Natural killer cell treated with Interleukin-12 subunit alpha and Interleukin-12 subunit beta and Interleukin-15 and Interleukin-18, amount 100 ng/mL, for 72 hours (primary cell): Measurements from ENCODE around the gene UBE2QL1. TPM values are rescaled to one million over a fixed set of nuclear protein-coding genes. Genes with fewer than 3 reads are reported as not detected.

Experiments
- ATAC-seq, 2 donors: fragments of 150-1000 bp; cut with Tn5 transposase in 1 of 2; sonication (Bioruptor Pico), chemical (Tn5 transposase) in 1 of 2; 2 replicates each; pipeline ENCODE4 v1.10.0; 2021
- DNase-seq: peaks from one replicate; pipeline ENCODE4 v3.0.0; 2022; ENCODE audit warnings: low spot score
- H3K27ac Mint-ChIP-seq, 2 donors: 1 replicate in 1 of 2; 2 replicates in 1 of 2; pipeline ENCODE4 v1.8.0; 2022; ENCODE audit warnings: mixed read lengths in 2 of 2, mild to moderate bottlenecking in 1 of 2, moderate library complexity in 1 of 2
- H3K27me3 Mint-ChIP-seq, 2 donors: 1 replicate in 1 of 2; 2 replicates in 1 of 2; pipeline ENCODE4 v1.8.0; 2022; ENCODE audit warnings: mixed read lengths in 2 of 2
- H3K36me3 Mint-ChIP-seq: one replicate; pipeline ENCODE4 v1.8.0; 2022; ENCODE audit warnings: mixed read lengths
- H3K4me1 Mint-ChIP-seq, 2 donors: 1 replicate in 1 of 2; 2 replicates in 1 of 2; pipeline ENCODE4 v1.8.0; 2022; ENCODE audit warnings: low read depth in 2 of 2, mixed read lengths in 2 of 2, mild to moderate bottlenecking in 1 of 2
- H3K4me3 Mint-ChIP-seq: one replicate; pipeline ENCODE4 v1.8.0; 2022; ENCODE audit warnings: mixed read lengths
- H3K9me3 Mint-ChIP-seq: 2 replicates; pipeline ENCODE4 v1.8.0; 2022; ENCODE audit warnings: mixed read lengths
- total RNA-seq, 2 donors: library from RNA; stranded (reverse); gene quantifications; one replicate each; pipeline ENCODE4 v1.2.3, GENCODE V29; 2022

Gene UBE2QL1
- total RNA-seq, 2 donors from 2014 or later = not detected

DNA sequence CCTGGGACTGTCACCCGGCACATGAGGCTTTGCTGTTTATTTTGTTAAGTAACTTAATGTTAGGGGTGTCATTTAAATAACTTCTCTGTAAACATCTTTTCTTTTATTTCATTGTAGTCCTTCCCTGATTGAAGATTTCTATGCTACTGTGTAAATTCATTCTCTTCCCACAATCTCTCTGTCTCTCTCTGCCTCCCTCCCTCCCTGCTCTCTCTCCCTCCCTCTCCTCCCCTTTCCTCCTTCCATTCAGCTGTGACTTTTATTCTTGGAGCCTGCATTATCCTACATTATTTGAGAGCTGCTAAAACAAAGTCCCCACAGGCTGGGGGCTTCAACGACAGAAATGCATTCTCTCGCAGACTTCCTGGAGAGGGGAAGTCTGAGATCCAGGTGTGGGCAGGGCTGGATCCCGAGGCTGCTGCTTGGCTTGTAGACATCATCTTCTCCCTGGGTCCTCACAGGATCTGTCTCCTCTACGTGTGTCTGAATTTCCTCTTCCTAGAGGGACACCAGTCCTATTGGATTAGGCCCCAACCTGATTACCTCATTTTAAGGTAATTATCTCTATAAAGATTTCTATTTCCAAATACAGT lies 18.4 kb downstream of the UBE2QL1 start:
- Mint-ChIP-seq H3K4me3 (no peak overlapping the region), H3K9me3 (no peaks in the 10 kb centered on the region), H3K36me3 (no peaks in the 10 kb centered on the region), H3K27me3 (peaks cover 7 to 14% of the 10 kb centered on the region in 2 donors), H3K4me1 (no peaks in the 10 kb centered on the region), H3K27ac (no peak overlapping the region)
- DNase-seq (no peak), ATAC-seq (no peak)

DNA sequence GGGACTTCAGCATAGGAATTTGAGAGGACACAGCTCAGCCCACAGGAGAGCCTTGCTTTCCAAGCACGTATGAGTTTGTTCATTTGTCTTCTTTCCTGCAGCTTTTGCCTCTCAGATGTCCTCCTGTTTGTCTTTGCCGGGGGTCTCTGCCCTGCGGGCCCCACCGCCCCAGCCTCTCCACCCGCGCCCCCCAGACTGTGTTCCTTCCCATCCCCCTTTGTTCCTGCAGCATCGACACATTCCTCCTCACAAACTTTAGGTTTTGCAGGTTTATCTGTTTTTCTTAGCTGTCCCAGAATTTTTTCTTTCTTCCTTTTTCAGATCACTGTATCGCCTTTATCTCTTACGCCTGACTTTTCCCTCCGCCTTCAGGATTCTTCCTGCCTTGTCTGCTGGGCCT lies 18.9 kb downstream of the UBE2QL1 start:
- H3K36me3 Mint-ChIP-seq = no peaks in the 10 kb centered on the region
- no peaks in the 10 kb centered on the region for H3K4me1 Mint-ChIP-seq
- DNase-seq (no peak), ATAC-seq (no peak)
- no peaks in the 10 kb centered on the region for H3K9me3 Mint-ChIP-seq
- peaks cover 8 to 19% of the 10 kb centered on the region in 2 donors for H3K27me3 Mint-ChIP-seq
- H3K27ac Mint-ChIP-seq = no peak overlapping the region
- H3K4me3 Mint-ChIP-seq = no peak overlapping the region

DNA sequence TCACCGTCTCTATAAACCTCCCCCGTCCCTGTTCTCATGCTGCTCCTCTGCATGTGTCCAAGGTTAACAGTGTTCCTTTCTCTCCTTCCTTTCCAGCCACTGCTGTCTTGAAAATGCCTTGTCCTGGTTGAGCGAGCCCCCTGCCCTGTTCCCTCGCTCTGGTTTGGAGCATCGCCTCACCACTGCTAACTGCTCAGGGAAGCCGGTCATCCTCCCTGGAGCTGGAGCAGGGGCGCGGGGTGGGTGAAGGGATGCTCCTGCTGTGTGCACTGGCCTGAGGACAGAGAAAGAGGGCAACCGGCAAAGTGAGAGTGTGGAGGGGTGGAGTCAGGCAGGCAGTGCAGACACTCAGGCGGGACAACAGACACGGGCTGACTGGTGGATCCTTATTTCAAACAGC lies 19.4 kb downstream of the UBE2QL1 start:
- Mint-ChIP-seq H3K4me1 (no peaks in the 10 kb centered on the region), H3K9me3 (no peaks in the 10 kb centered on the region), H3K27me3 (peaks cover 13 to 24% of the 10 kb centered on the region in 2 donors), H3K36me3 (no peaks in the 10 kb centered on the region), H3K4me3 (no peak overlapping the region), H3K27ac (no peak overlapping the region)
- ATAC-seq (no peak), DNase-seq (no peak)

DNA sequence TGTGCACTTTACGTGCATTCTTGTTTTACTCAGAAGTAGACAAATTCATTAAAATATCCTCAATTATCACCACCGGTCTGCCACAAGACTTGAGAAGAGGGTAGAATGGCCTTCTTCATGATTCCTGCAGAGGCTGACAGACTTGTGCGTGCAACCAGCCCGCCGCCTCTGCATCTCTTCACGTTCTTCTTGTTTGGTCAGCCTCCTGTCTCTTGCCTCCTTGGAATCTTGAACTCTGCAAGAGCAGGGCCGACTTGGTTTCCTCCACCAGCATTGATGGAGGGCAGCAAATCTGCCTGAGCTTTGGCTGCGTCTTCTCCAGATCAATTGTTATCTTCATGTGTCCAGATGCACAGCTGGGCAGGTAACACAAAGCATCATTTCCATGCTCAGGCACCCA lies 20.2 kb downstream of the UBE2QL1 start:
- Mint-ChIP-seq H3K9me3 (no peaks in the 10 kb centered on the region), H3K36me3 (no peaks in the 10 kb centered on the region), H3K27me3 (peaks cover 13 to 27% of the 10 kb centered on the region in 2 donors), H3K4me3 (no peak overlapping the region), H3K27ac (no peak overlapping the region), H3K4me1 (no peaks in the 10 kb centered on the region)
- ATAC-seq = no peak
- no peak for DNase-seq

DNA sequence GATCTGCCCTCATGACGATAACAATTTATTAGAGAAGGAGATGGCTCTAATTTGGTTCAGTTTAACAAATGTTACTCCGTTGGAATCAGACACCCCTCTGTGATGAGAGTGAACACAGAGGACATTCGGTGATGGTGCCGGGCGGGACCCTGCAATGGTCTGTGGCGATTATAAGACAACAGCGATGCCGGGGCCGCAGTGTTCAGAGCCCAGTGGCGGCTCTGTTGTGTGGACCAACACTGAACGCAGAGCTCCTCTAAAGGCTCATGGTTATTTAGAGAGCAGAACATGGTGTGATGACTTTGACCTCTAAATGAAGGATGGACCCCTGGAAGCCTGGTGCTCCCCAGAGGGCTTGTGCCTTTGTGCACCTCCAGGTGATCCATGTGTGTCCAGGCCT lies 21.2 kb downstream of the UBE2QL1 start:
- H3K4me3 Mint-ChIP-seq = no peak overlapping the region
- H3K36me3 Mint-ChIP-seq = no peaks in the 10 kb centered on the region
- no peak overlapping the region for H3K27ac Mint-ChIP-seq
- DNase-seq (no peak), ATAC-seq (no peak)
- H3K9me3 Mint-ChIP-seq = no peaks in the 10 kb centered on the region
- peaks cover 13 to 27% of the 10 kb centered on the region in 2 donors for H3K27me3 Mint-ChIP-seq
- H3K4me1 Mint-ChIP-seq = no peaks in the 10 kb centered on the region

DNA sequence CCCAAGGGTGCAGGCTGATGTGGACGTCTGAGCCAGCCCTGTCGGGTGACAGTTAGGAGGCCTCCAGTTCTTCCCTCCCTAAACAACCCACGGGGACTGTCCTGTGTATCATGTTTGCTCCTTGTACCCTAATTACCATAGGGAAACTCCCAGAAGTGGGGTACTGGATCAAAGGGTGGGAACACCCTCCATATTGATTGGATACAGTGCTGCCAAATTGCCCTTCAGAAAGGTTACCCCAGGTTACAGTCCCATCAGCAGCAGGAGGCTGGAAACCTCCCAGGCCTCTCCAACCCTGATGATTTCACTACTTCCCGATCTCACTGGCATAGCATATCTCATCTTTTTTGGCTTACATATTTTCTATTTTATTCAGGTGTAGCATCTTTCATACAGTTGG lies 22.0 kb downstream of the UBE2QL1 start:
- ATAC-seq (no peak), DNase-seq (no peak)
- Mint-ChIP-seq H3K4me1 (no peaks in the 10 kb centered on the region), H3K4me3 (no peak overlapping the region), H3K9me3 (no peaks in the 10 kb centered on the region), H3K36me3 (no peaks in the 10 kb centered on the region), H3K27me3 (peaks cover 13 to 27% of the 10 kb centered on the region in 2 donors), H3K27ac (no peak overlapping the region)

DNA sequence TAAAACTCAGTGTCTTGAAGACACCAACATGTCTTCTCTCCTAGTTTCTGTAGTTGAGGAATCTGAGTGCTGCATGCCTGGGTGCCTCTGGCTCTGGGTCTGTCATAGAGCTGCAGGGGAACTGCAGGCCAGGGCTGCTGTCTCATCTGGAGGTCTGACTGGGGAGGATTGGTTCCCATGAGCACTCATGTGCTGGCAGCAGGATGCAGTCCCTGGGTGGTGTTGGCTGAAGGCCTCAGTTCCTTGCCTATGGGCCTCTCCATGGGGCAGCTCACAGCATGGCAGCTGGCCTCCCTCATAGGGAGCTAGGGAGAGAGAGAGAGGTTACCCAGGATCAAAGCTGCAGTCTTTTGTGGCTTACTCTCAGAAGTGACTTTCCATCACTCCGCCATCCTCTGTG lies 22.6 kb downstream of the UBE2QL1 start:
- no peak overlapping the region for H3K27ac Mint-ChIP-seq
- ATAC-seq = peak in 1 of 2 donors; percentile 11
- no peaks in the 10 kb centered on the region for H3K9me3 Mint-ChIP-seq
- H3K4me1 Mint-ChIP-seq = no peaks in the 10 kb centered on the region
- no peak overlapping the region for H3K4me3 Mint-ChIP-seq
- DNase-seq = no peak
- H3K27me3 Mint-ChIP-seq = peaks cover 13 to 27% of the 10 kb centered on the region in 2 donors
- H3K36me3 Mint-ChIP-seq = no peaks in the 10 kb centered on the region

DNA sequence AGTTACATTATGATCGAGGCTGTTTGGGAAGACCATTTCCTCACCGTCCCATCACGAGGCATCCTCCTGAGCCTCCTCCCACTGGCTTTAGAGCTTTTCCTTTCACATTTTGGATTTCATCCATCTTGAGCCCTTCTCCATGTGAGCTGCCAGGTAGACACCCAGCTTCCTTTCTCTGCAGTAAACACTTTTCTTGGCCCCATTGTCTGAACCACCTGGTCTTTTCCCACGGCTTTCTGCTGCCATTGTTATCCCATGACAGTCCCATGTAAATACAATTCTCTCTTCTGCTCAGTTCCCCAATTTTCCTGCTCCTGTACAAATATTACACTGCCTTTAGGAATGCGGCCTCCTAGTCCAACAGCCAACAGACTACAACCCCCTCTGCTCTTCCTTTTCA lies 24.1 kb downstream of the UBE2QL1 start:
- no peak for ATAC-seq
- peaks cover 12 to 24% of the 10 kb centered on the region in 2 donors for H3K27me3 Mint-ChIP-seq
- no peak for DNase-seq
- no peak overlapping the region for H3K4me3 Mint-ChIP-seq
- H3K9me3 Mint-ChIP-seq = no peaks in the 10 kb centered on the region
- no peaks in the 10 kb centered on the region for H3K4me1 Mint-ChIP-seq
- H3K27ac Mint-ChIP-seq = no peak overlapping the region
- H3K36me3 Mint-ChIP-seq = no peaks in the 10 kb centered on the region

DNA sequence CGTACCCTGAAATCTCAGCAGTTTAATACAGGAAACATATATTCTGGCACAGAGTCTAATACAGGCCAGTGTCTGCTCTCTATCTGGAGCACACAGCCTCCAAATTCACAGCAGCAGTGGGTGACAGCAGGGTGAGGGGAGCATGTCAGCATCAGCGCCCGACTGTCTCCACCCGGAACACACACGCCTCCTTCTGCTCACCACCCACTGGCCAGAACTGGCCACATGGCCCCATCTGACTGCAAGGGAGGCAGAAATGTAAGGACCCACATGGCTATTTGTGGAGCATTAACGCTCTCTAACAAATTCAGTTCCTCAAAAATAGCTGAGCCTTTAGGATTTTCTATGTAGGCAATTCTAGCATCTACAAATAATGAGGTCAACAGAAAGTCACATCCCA lies 24.6 kb downstream of the UBE2QL1 start:
- Mint-ChIP-seq H3K9me3 (no peaks in the 10 kb centered on the region), H3K4me3 (no peak overlapping the region), H3K36me3 (no peaks in the 10 kb centered on the region), H3K4me1 (no peaks in the 10 kb centered on the region), H3K27me3 (peaks cover 8 to 20% of the 10 kb centered on the region in 2 donors), H3K27ac (no peak overlapping the region)
- DNase-seq = no peak
- ATAC-seq = no peak

DNA sequence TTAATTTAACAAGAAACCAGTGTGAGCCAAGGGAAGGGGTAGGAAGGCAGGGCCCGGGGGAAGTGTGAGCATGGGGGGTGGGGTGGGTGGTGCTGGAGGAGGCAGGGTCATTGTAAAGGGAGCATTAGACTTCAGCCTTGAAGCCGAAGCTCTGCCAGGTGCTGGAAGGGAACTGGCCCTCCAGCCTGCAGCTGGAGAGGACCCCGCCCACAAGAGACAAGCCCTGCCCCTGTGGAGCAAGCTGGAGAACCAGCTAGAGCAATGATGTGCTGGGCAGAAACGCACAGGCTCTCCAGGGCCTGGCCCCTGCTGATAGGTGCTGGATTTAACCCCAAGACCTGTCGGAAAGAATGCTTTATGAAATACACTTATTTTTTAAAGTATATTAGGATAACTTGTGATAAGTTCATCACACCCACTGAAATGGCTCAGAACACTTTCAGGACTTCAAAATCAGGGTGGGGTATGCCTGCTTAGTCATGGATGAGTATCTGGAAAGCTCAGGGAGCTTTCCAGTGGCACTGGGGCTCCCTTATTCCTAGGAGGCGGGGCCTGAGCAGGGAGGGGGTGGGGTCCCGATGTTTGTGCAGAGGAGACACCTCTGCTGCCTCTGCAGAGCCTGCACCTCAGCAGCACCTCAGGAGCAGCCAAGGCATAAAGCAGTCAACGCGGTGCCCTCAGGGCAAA lies 27.1 kb downstream of the UBE2QL1 start:
- Mint-ChIP-seq H3K4me1 (no peaks in the 10 kb centered on the region), H3K27me3 (peaks cover 6 to 14% of the 10 kb centered on the region in 2 donors), H3K4me3 (no peak overlapping the region), H3K27ac (no peak overlapping the region), H3K36me3 (no peaks in the 10 kb centered on the region), H3K9me3 (no peaks in the 10 kb centered on the region)
- ATAC-seq (no peak), DNase-seq (no peak)

DNA sequence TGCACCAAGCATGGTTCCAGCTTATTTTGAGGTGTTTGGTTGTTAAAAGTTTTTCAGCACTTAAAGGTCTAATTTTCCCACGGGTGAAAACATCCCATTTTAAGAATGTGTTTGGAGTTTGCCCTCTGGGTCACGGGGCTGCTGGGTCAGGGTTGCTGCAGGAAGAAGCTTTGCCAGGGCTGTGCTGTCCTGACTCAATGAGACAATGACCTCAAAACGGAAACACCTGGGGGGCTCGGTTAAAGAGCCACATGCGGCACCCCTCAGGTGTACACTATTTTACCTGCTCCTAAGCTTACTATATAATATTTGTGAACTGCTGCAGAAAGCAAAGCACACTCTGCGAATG lies 27.6 kb downstream of the UBE2QL1 start:
- no peak for ATAC-seq

DNA sequence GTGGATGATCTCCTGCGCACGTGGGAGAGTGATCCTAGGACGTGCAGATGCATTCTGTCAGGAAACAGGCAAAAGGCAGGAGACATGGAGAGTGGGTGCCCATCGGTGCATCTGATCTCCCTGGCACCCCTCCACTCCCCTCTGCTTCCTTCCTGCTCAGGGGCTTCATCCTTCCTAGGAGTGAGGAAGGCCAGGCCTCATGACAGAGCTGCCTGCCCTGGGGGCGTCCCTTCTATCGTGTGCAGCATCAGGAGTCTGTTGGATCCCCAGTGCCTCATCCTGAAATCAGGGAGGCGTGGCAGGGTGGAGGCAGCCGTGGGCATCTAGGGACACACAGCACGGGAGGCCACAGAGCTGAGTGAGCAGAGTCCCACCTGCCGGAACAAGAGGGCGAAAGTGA lies 30.1 kb downstream of the UBE2QL1 start:
- no peak overlapping the region for H3K27ac Mint-ChIP-seq
- no peaks in the 10 kb centered on the region for H3K9me3 Mint-ChIP-seq
- H3K4me1 Mint-ChIP-seq = no peaks in the 10 kb centered on the region
- no peaks in the 10 kb centered on the region for H3K36me3 Mint-ChIP-seq
- ATAC-seq (no peak), DNase-seq (no peak)
- no peak overlapping the region for H3K4me3 Mint-ChIP-seq
- H3K27me3 Mint-ChIP-seq = no peaks in the 10 kb centered on the region

More for the DNA sequence above, 27.6 kb downstream of the UBE2QL1 start:
- no peaks in the 10 kb centered on the region for H3K36me3 Mint-ChIP-seq
- DNase-seq = peak; percentile 23
- peaks cover 6 to 14% of the 10 kb centered on the region in 2 donors for H3K27me3 Mint-ChIP-seq
- H3K4me3 Mint-ChIP-seq = no peak overlapping the region
- no peaks in the 10 kb centered on the region for H3K4me1 Mint-ChIP-seq
- H3K9me3 Mint-ChIP-seq = no peaks in the 10 kb centered on the region
- H3K27ac Mint-ChIP-seq = no peak overlapping the region

DNA sequence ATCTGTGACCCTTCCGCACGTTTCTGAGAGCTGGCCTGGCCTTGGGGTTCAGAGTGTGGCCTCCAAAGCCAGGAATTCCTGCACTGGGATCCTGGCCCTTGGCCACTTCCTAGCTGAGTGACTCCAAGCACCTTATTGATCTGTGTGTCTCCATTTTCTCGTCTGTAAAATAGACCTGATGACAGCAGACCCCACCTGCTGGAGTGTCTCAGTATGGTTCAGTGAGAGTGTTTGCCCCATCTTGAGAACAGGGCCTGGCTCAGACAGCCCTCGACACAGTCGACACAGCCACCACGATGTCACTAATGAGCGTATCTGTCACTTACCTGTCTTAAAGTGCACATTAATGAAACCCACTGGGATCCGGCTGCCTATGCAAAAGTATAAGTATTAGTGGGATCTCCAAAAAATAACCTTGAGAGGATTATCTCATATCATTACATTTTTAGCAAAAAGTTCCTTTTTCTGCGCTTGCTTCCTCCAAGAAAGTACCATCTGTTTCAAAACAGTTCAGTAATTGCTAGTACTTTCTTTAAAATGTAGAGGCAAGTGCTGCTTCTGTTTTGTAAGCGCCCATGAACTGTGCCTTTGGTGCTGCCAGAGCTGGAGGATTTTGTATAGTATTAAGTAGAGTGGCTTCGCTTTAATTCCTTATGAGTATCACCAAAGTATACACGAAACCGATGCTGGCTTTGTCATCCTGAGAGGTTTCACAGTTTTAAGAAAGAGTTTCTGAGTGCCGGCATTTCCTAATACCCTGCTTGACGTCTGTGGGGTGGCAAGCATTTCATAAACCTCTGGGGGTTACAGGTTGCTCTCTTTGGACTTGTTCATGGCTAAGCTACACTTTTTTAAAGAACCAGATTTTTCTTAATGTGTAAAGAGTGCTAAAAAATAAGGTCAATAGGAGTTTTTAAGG lies 31.7 kb downstream of the UBE2QL1 start:
- DNase-seq (no peak), ATAC-seq (no peak)
- no peak overlapping the region for H3K27ac Mint-ChIP-seq
- no peaks in the 10 kb centered on the region for H3K36me3 Mint-ChIP-seq
- H3K9me3 Mint-ChIP-seq = no peaks in the 10 kb centered on the region
- H3K4me3 Mint-ChIP-seq = no peak overlapping the region
- H3K27me3 Mint-ChIP-seq = no peaks in the 10 kb centered on the region
- no peaks in the 10 kb centered on the region for H3K4me1 Mint-ChIP-seq

DNA sequence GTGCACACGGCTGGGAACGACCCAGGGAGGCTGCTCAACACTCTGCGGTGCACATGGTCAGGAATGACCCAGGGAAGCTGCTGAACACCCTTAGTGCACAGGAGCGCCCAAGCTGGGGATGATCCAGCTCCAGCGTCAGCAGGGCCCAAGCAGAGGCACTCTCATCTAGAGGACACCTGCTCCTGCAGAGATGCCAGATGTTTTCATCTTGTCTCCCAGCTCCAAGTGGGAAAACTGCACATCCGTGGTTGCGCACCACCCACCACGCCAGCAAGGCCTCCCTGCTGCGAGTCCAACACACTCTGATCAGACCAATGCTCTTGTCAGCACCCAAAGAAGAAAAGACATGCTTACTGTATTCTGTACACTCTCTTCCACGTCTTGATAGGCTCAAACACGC lies 34.1 kb downstream of the UBE2QL1 start:
- no peaks in the 10 kb centered on the region for H3K9me3 Mint-ChIP-seq
- no peak for ATAC-seq
- H3K4me3 Mint-ChIP-seq = no peak overlapping the region
- H3K27me3 Mint-ChIP-seq = peaks cover 10 to 17% of the 10 kb centered on the region in 2 donors
- H3K27ac Mint-ChIP-seq = no peak overlapping the region
- H3K4me1 Mint-ChIP-seq = no peaks in the 10 kb centered on the region
- peak; percentile 25 for DNase-seq
- no peaks in the 10 kb centered on the region for H3K36me3 Mint-ChIP-seq
